CD4-positive, alpha-beta T cell (primary cell): ENCODE data around the gene LMNTD2. TPM values are rescaled to one million over a fixed set of nuclear protein-coding genes. Genes with fewer than 3 reads are reported as not detected.

Source experiments
- microRNA-seq: library from miRNA; unstranded; fragments of <30 nt; microRNA quantifications from one replicate; pipeline ENCODE4 v1.2.0, GENCODE V29; 2021; ENCODE audit warnings: borderline microRNAs expressed, borderline replicate concordance
- total RNA-seq, 174 experiments: library from RNA in 2 of 174; stranded (reverse) in 2 of 174; gene quantifications; one replicate each; pipeline ENCODE4 v1.2.3 and lab custom pipeline; 2021 to 2026

Gene LMNTD2
- total RNA-seq, 2 experiments from 2014 or later, result 8.2 to 10.3 TPM

Small RNAs within 50 kb of the gene (microRNA-seq; reads per million reads assigned to microRNA genes)
- 71.8 reads per million, percentile 63 among the genes with 10 or more reads in this experiment for gene MIR210

Other genes starting within 250 kb of the LMNTD2 start
- gene IFITM1, start 246.7 kb downstream of the LMNTD2 start, total RNA-seq, result 100 to 1,000 TPM; 286 to 306 TPM
- 10 to 100 TPM; 15.9 to 20.1 TPM for gene IFITM3, start 239.9 kb downstream of the LMNTD2 start, total RNA-seq
- 1 to 10 TPM; 4.2 to 6.0 TPM for gene B4GALNT4, start 191.2 kb downstream of the LMNTD2 start, total RNA-seq
- under 1 TPM in 1 of 2 experiments, not detected in 1; 0.60 TPM for gene PKP3, start 166.5 kb downstream of the LMNTD2 start, total RNA-seq
- gene SIGIRR, start 145.7 kb downstream of the LMNTD2 start, total RNA-seq, result 100 to 1,000 TPM; 358 to 392 TPM
- 100 to 1,000 TPM; 109 to 114 TPM for gene ANO9, start 118.7 kb downstream of the LMNTD2 start, total RNA-seq
- gene PTDSS2, start 110.5 kb downstream of the LMNTD2 start, total RNA-seq, result 10 to 100 TPM; 15.2 to 18.4 TPM
- gene RNH1, start 53.5 kb downstream of the LMNTD2 start, total RNA-seq, result 100 to 1,000 TPM; 131 to 132 TPM
- 10 to 100 TPM; 23.7 to 23.9 TPM for gene HRAS, start 25.2 kb downstream of the LMNTD2 start, total RNA-seq
- 1 to 10 TPM; 2.4 TPM for gene LRRC56, start 23.2 kb downstream of the LMNTD2 start, total RNA-seq
- gene RASSF7, start 232 bp upstream of the LMNTD2 start, total RNA-seq, result 10 to 100 TPM; 14.1 to 15.7 TPM
- gene PHRF1, start 15.7 kb upstream of the LMNTD2 start, total RNA-seq, result 10 to 100 TPM; 37.1 to 37.6 TPM
- 10 to 100 TPM; 36.5 to 37.7 TPM for gene IRF7, start 55.2 kb upstream of the LMNTD2 start, total RNA-seq
- not detected for gene CDHR5, start 64.2 kb upstream of the LMNTD2 start, total RNA-seq
- not detected for gene SCT, start 66.4 kb upstream of the LMNTD2 start, total RNA-seq
- under 1 TPM; 0.70 to 0.82 TPM for gene DRD4, start 76.5 kb upstream of the LMNTD2 start, total RNA-seq
- 10 to 100 TPM; 68.4 to 79.6 TPM for gene DEAF1, start 134.5 kb upstream of the LMNTD2 start, total RNA-seq
- gene TMEM80, start 135.1 kb upstream of the LMNTD2 start, total RNA-seq, result 10 to 100 TPM; 21.0 to 22.0 TPM
- gene EPS8L2, start 145.5 kb upstream of the LMNTD2 start, total RNA-seq, result 1 to 10 TPM; 3.5 to 4.0 TPM
- 10 to 100 TPM; 26.2 to 27.7 TPM for gene TALDO1, start 186.7 kb upstream of the LMNTD2 start, total RNA-seq
- 10 to 100 TPM; 14.7 to 16.1 TPM for gene GATD1, start 216.7 kb upstream of the LMNTD2 start, total RNA-seq
- gene CEND1, start 229.4 kb upstream of the LMNTD2 start, total RNA-seq, result not detected
- gene SLC25A22, start 237.5 kb upstream of the LMNTD2 start, total RNA-seq, result 10 to 100 TPM in 1 of 2 experiments, 1 to 10 TPM in 1; 9.1 to 11.1 TPM
- 10 to 100 TPM; 32.6 to 33.0 TPM for gene PIDD1, start 244.5 kb upstream of the LMNTD2 start, total RNA-seq
- 1,000 to 10,000 TPM; 5,234 to 5,390 TPM for gene RPLP2, start 249.2 kb upstream of the LMNTD2 start, total RNA-seq